SK-N-SH (cell line): ENCODE data around the gene DNAH14. TPM values are rescaled to one million over a fixed set of nuclear protein-coding genes. Genes with fewer than 3 reads are reported as not detected.
"Not testable (repeated sequence)": the region's sequence is repeated elsewhere in the genome, so short reads cannot be mapped to it uniquely, and the experiment has no call there.

Experiments used
- CTCF ChIA-PET: fragments of 300-600, 350-600 bp; formaldehyde crosslinking; extraction: SDS; loops from one replicate; lab custom pipeline; 2021; lab: Yijun Ruan, JAX
- POLR2A ChIA-PET: fragments of 350-600 bp; sonication (Branson Sonifier 250); formaldehyde crosslinking; extraction: SDS; loops from one replicate; lab custom pipeline; 2020; ENCODE audit warnings: antibody characterized with exemption, inconsistent platforms; lab: Yijun Ruan, JAX
- DNase-seq: peaks from one replicate; pipeline ENCODE4 v3.0.0; 2012
- H2AFZ ChIP-seq: fragments of 200-600 bp; sonication (generic); 2 replicates; pipeline ENCODE4 v1.8.1; 2016; ENCODE audit warnings: antibody characterized with exemption, mild to moderate bottlenecking, low read depth
- H3F3A ChIP-seq: fragments of 200-600 bp; sonication (generic); replicated peaks from 2 replicates; pipeline ENCODE3; 2016; ENCODE audit warnings: antibody characterized with exemption, mild to moderate bottlenecking; ENCODE audit not compliant: insufficient read depth
- H3K27ac ChIP-seq, 2 experiments: fragments of 200-500 bp in 1 of 2; fragments of 200-600 bp in 1 of 2; sonication (Bioruptor generic) in 1 of 2; sonication (generic), shearing (Covaris generic) in 1 of 2; 2 replicates each; pipeline versions ENCODE4 v1.5.1 to v1.6.1; 2014 to 2016; ENCODE audit warnings: low read depth in 2 of 2, inconsistent platforms in 1 of 2, low read length in 1 of 2, mild to moderate bottlenecking in 1 of 2, mixed read lengths in 1 of 2
- H3K27me3 ChIP-seq: fragments of 200-600 bp; sonication (generic), shearing (Covaris generic); 2 replicates; pipeline ENCODE4 v1.6.1; 2016; ENCODE audit warnings: mixed run types; ENCODE audit not compliant: insufficient read depth
- H3K36me3 ChIP-seq, 2 experiments: fragments of 200-500 bp in 1 of 2; fragments of 200-600 bp in 1 of 2; sonication (Bioruptor generic) in 1 of 2; sonication (generic) in 1 of 2; replicated peaks in 1 of 2; 2 replicates each; pipeline versions ENCODE3 to v1.5.1; 2014 to 2016; ENCODE audit warnings: low read length in 1 of 2, mild to moderate bottlenecking in 1 of 2; ENCODE audit not compliant: insufficient read depth in 2 of 2, control insufficient read depth in 1 of 2
- H3K4me1 ChIP-seq, 2 experiments: fragments of 200-500 bp in 1 of 2; fragments of 200-600 bp in 1 of 2; sonication (Bioruptor generic) in 1 of 2; sonication (generic), shearing (Covaris generic) in 1 of 2; 2 replicates each; pipeline versions ENCODE4 v1.5.1 to v1.6.1; 2014 to 2016; ENCODE audit warnings: low read depth in 1 of 2, low read length in 1 of 2, mixed run types in 1 of 2; ENCODE audit not compliant: insufficient read depth in 2 of 2, control insufficient read depth in 1 of 2
- H3K4me2 ChIP-seq: fragments of 200-600 bp; sonication (generic), shearing (Covaris generic); 2 replicates; pipeline ENCODE4 v1.6.1; 2017; ENCODE audit warnings: mixed run types
- H3K4me3 ChIP-seq, 2 experiments: fragments of 200-500 bp in 1 of 2; fragments of 200-600 bp in 1 of 2; sonication (Bioruptor generic) in 1 of 2; sonication (generic), shearing (Covaris generic) in 1 of 2; 2 replicates each; pipeline versions ENCODE4 v1.5.1 to v1.8.1; 2014 to 2016; ENCODE audit warnings: low read depth in 2 of 2, inconsistent platforms in 1 of 2, low read length in 1 of 2, mild to moderate bottlenecking in 1 of 2, mixed read lengths in 1 of 2, moderate library complexity in 1 of 2
- H3K79me2 ChIP-seq: fragments of 200-600 bp; sonication (generic); 2 replicates; pipeline ENCODE4 v1.8.1; 2017; ENCODE audit warnings: mild to moderate bottlenecking; ENCODE audit not compliant: insufficient read depth
- H3K9ac ChIP-seq: fragments of 200-600 bp; sonication (generic); 2 replicates; pipeline ENCODE4 v1.6.1; 2017; ENCODE audit warnings: mixed run types
- H3K9me2 ChIP-seq: fragments of 200-600 bp; sonication (generic); 2 replicates; pipeline ENCODE4 v1.6.1; 2017; ENCODE audit warnings: mixed run types
- H3K9me3 ChIP-seq: fragments of 200-600 bp; sonication (generic); 2 replicates; pipeline ENCODE4 v1.6.1; 2017; ENCODE audit warnings: mixed run types, mild to moderate bottlenecking, moderate library complexity
- H4K20me1 ChIP-seq: fragments of 200-600 bp; sonication (generic); 2 replicates; pipeline ENCODE4 v1.6.1; 2017; ENCODE audit warnings: mild to moderate bottlenecking, mixed run types; ENCODE audit not compliant: insufficient read depth
- CTCF ChIP-seq: fragments of 200-600 bp; sonication (generic); IDR thresholded peaks from 2 replicates; pipeline ENCODE4 v1.6.1; 2017; ENCODE audit warnings: antibody characterized with exemption, mild to moderate bottlenecking, moderate library complexity
- ELF1 ChIP-seq: IDR thresholded peaks from 2 replicates; pipeline ENCODE4 v1.4.0; 2012
- EP300 ChIP-seq, 2 experiments: IDR thresholded peaks; 2 replicates each; pipeline versions ENCODE4 v1.4.0 to v1.6.1; 2012; ENCODE audit warnings: borderline replicate concordance in 1 of 2, low read depth in 1 of 2, low read length in 1 of 2
- GATA2 ChIP-seq: sonication (generic); formaldehyde crosslinking; IDR thresholded peaks from 2 replicates; pipeline ENCODE4 v1.5.0; 2020; ENCODE audit warnings: mild to moderate bottlenecking, missing genetic modification reagents
- MEF2A ChIP-seq: IDR thresholded peaks from 2 replicates; pipeline ENCODE4 v1.4.0; 2012; ENCODE audit warnings: low read depth, borderline replicate concordance
- RAD21 ChIP-seq: IDR thresholded peaks from 2 replicates; pipeline ENCODE4 v1.6.1; 2012; ENCODE audit warnings: mild to moderate bottlenecking, low read length
- RXRA ChIP-seq: IDR thresholded peaks from 2 replicates; pipeline ENCODE4 v1.4.0; 2012; ENCODE audit warnings: low read depth, mild to moderate bottlenecking, borderline replicate concordance
- WGBS: methylation state at CpG from one replicate; pipeline ENCODE4 v1.1.6; 2017; ENCODE audit warnings: low lambda C conversion rate; 5-methylcytosine and 5-hydroxymethylcytosine counted together
- polyA plus RNA-seq, 3 experiments: library from polyadenylated mRNA; depleted of rRNA; stranded (reverse); fragments of >200 nt; gene quantifications; 2 replicates each; pipeline ENCODE4 v1.2.3, GENCODE V29; 2012

The DNAH14 gene
- polyA plus RNA-seq, 1 of the 3 experiments (the other 2 are of a cell fraction): 8.0 TPM

- 78% methylated on average over 4 of the region's 4 CpGs for WGBS
- Histone ChIP-seq H3K27ac (no peak overlapping the region), H3K4me3 (no peak overlapping the region), H3K79me2 (no peaks in the 10 kb centered on the region), H2AFZ (no peak overlapping the region), H3K4me2 (no peak overlapping the region), H3K4me1 (no peaks in the 10 kb centered on the region; a peak in 2 of 4 replicates), H3K9me2 (no peaks in the 10 kb centered on the region), H3K9me3 (no peaks in the 10 kb centered on the region), H3K9ac (no peak overlapping the region), H3F3A (no peaks in the 10 kb centered on the region), H4K20me1 (no peaks in the 10 kb centered on the region), H3K36me3 (no peaks in the 10 kb centered on the region), H3K27me3 (no peaks in the 10 kb centered on the region)
- POLR2A ChIA-PET: no interaction called here
- TF ChIP-seq ELF1 (no peak), RAD21 (no peak), MEF2A (no peak), RXRA (no peak), EP300 (IDR thresholded peaks at IDR 0.05; ENCODE audit: borderline replicate concordance in 1 of 2, low read depth in 1 of 2, low read length in 1 of 2) (no peak)
- DNase-seq: no peak
- CTCF ChIA-PET: interaction anchor here (1.4 to 1.6 kb wide), 2 partner anchors 13 to 56 kb away, joined by 3 read pairs; no protein-coding TSS in a partner anchor
These were observed 445.5 kb downstream of the DNAH14 start for GRCh38 chr1:225374996-225375395.

DNA sequence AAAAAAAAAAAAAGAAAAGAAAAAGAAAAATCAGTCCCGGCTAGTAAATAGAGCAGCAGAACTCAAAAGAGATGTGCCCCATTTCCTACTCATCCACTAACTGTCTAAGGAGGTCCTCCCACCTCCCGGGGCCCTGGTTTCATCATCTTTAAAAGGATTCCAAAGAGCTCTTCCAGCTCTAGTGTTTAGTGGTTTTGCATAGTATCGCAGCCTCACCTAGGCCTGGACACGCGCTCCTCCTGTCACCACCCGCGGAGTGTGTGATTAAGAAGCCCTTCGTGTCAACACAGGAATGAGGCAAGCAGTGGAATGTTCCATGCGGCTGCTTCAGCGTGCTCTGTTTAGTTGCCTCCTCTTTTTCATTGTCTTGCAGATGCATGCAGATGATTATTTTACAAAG lies 449.4 kb downstream of the DNAH14 start:
- TF ChIP-seq GATA2: no peak
- H3K4me2 ChIP-seq: no peak overlapping the region
- no peaks in the 10 kb centered on the region for H3F3A ChIP-seq
- H3K79me2 ChIP-seq: no peaks in the 10 kb centered on the region
- no peak overlapping the region for H2AFZ ChIP-seq
- no peaks in the 10 kb centered on the region for H3K36me3 ChIP-seq
- ChIA-PET CTCF (interaction anchor here (1.5 to 1.6 kb wide), 2 partner anchors 10 to 59 kb away, joined by 3 read pairs; no protein-coding TSS in a partner anchor), POLR2A (no interaction called here)
- H3K9me2 ChIP-seq: no peaks in the 10 kb centered on the region
- H3K9ac ChIP-seq: no peak overlapping the region
- H3K27ac ChIP-seq: no peak overlapping the region
- no peaks in the 10 kb centered on the region for H3K4me1 ChIP-seq
- H3K27me3 ChIP-seq: no peaks in the 10 kb centered on the region
- no peaks in the 10 kb centered on the region for H4K20me1 ChIP-seq
- DNase-seq: no peak
- no peaks in the 10 kb centered on the region for H3K9me3 ChIP-seq
- 77% methylated on average over 10 of the region's 10 CpGs for WGBS
- no peak overlapping the region for H3K4me3 ChIP-seq

DNA sequence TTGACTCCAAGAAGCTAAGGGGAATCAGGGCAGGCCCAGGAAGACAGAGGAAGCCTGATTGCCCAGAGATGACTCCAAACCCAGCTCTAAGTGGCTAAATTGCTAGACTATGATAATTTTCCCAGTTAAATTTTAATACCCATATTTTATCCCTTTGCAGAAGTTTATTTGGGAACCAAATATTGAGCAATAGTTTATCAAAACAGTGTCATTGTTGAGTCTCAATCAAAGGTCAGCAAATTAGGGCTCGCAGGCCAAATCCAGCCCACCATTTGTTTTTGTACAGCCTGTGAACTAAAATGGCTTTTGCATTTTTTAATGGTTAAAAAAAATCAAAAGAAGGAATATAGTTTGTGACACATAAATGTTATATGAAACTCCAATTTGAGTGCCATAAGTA lies 451.2 kb downstream of the DNAH14 start:
- Histone ChIP-seq H3F3A (no peaks in the 10 kb centered on the region), H3K36me3 (no peaks in the 10 kb centered on the region), H3K27me3 (no peaks in the 10 kb centered on the region), H3K9me3 (no peaks in the 10 kb centered on the region), H3K9ac (no peak overlapping the region), H2AFZ (no peak overlapping the region), H3K4me2 (no peak overlapping the region), H3K4me3 (no peak overlapping the region), H3K9me2 (no peaks in the 10 kb centered on the region), H3K4me1 (no peaks in the 10 kb centered on the region), H3K27ac (no peak overlapping the region), H4K20me1 (no peaks in the 10 kb centered on the region), H3K79me2 (no peaks in the 10 kb centered on the region)
- WGBS: 63% methylated on average over 1 of the region's 1 CpG
- ChIA-PET CTCF (interaction anchor here (0.9 to 2.5 kb wide), 2 partner anchors 16 to 62 kb away, joined by 3 to 6 read pairs; no protein-coding TSS in a partner anchor), POLR2A (no interaction called here)
- TF ChIP-seq GATA2 (no peak), CTCF (no peak)
- no peak for DNase-seq

DNA sequence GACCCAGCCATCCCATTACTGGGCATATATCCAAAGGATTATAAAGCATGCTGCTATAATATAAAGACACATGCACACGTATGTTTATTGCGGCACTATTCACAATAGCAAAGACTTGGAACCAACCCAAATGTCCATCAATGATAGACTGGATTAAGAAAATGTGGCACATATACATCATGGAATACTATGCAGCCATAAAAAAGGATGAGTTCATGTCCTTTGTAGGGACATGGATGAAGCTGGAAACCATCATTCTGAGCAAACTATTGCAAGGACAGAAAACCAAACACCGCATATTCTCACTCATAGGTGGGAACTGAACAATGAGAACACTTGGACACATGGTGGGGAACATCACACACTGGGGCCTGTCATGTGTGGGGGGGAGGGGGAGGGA lies 457.4 kb downstream of the DNAH14 start:
- H3K9ac ChIP-seq, H3K27me3 ChIP-seq, H3K79me2 ChIP-seq, CTCF ChIA-PET, H2AFZ ChIP-seq, H4K20me1 ChIP-seq, H3K9me3 ChIP-seq, DNase-seq, H3F3A ChIP-seq, H3K36me3 ChIP-seq, H3K9me2 ChIP-seq, H3K27ac ChIP-seq, POLR2A ChIA-PET, H3K4me3 ChIP-seq, H3K4me1 ChIP-seq, H3K4me2 ChIP-seq: not testable (repeated sequence)
- WGBS: 92% methylated on average over 3 of the region's 3 CpGs
